Memory B cell (primary cell): ENCODE results near the gene MNS1.
"Not testable (repeated sequence)": the region's sequence is repeated elsewhere in the genome, so short reads cannot be mapped to it uniquely, and the experiment has no call there.

Experiments
- ATAC-seq: fragments of 150-1000 bp; cut with Tn5 transposase; 2 replicates; pipeline ENCODE4 v1.10.0; 2021; ENCODE audit warnings: low read depth, mild to moderate bottlenecking, moderate library complexity
- DNase-seq, 2 donors: peaks; one replicate each; pipeline ENCODE4 v3.0.0; 2022; ENCODE audit warnings: low spot score in 2 of 2
- H3K27ac Mint-ChIP-seq: one replicate; pipeline ENCODE4 v1.8.0; 2022; ENCODE audit warnings: mild to moderate bottlenecking, moderate library complexity, mixed read lengths
- H3K27me3 Mint-ChIP-seq: one replicate; pipeline ENCODE4 v1.8.0; 2022; ENCODE audit warnings: mixed read lengths
- H3K36me3 Mint-ChIP-seq: one replicate; pipeline ENCODE4 v1.8.0; 2022; ENCODE audit warnings: mild to moderate bottlenecking, mixed read lengths
- H3K4me1 Mint-ChIP-seq: one replicate; pipeline ENCODE4 v1.8.0; 2022; ENCODE audit warnings: mixed read lengths
- H3K4me3 Mint-ChIP-seq: one replicate; pipeline ENCODE4 v1.8.0; 2022; ENCODE audit warnings: mild to moderate bottlenecking, moderate library complexity, mixed read lengths
- H3K9me3 Mint-ChIP-seq: one replicate; pipeline ENCODE4 v1.8.0; 2022; ENCODE audit warnings: mixed read lengths

Gene MNS1, protein sequence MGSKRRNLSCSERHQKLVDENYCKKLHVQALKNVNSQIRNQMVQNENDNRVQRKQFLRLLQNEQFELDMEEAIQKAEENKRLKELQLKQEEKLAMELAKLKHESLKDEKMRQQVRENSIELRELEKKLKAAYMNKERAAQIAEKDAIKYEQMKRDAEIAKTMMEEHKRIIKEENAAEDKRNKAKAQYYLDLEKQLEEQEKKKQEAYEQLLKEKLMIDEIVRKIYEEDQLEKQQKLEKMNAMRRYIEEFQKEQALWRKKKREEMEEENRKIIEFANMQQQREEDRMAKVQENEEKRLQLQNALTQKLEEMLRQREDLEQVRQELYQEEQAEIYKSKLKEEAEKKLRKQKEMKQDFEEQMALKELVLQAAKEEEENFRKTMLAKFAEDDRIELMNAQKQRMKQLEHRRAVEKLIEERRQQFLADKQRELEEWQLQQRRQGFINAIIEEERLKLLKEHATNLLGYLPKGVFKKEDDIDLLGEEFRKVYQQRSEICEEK

DNA sequence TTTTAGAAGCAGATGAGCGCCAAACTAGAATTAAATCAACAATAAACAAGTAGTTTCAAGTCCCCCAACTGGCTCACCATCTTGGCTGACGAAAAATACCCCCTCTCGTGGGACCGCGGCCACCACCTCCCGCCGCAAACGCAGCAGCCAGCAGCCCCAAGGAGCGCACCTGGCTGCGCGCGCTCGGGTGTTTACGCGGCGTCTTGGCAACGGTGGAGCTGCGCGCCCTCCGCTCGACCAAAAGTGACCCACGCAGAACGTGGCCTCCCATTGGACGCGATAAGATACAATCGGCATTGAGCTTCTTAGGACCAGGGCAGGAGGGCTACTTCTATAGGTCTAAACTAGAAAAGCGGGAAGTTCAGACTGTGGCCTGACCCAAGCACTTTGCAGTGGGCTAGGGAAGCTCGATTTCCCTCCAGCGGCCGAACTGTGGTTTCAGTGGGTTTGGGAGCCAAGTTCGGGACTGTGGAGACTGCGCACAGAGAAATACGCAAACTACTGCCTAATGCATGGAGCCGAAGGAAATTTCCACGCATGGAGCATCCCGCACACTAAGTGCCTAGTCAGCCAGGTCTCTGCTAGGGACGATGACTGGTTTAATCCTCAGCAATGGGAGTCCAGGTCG, at the start of gene MNS1:
MNS1 (minus strand) TSS at position 245 of the 628 bp plus-strand sequence; CDS start at position 80, 165 bp downstream.
- no peaks in the 10 kb centered on the region for H3K27me3 Mint-ChIP-seq
- DNase-seq (peak; percentile 88 to 94), ATAC-seq (peak; percentile 90)
- peak within 1 kb of the TSS; percentile 82 for H3K4me3 Mint-ChIP-seq
- H3K27ac Mint-ChIP-seq = peak within 1 kb of the TSS; percentile 96
- H3K9me3 Mint-ChIP-seq = no peaks in the 10 kb centered on the region
- peaks cover 12% of the 10 kb centered on the region for H3K4me1 Mint-ChIP-seq
- H3K36me3 Mint-ChIP-seq = no peaks in the 10 kb centered on the region

DNA sequence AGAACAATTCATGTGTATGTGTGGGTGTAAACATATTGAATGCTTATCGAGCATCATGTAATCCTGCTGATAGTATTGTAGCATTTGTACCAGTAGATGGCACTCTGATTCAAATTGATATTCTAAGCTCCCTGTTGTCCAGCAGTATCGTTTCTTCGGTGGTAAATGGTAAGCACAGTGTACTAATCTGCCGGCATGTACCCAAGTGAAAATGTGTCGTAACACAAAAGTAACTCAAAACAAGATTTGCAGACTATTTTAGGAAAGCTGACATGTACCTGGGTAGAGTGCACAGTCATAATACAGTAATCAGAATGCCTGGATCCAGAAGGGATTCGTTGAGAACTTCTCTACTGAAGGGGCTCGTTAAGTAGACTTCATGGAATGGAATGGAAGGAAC, 31.7 kb upstream of the MNS1 start:
- H3K9me3 Mint-ChIP-seq = peaks cover 4% of the 10 kb centered on the region
- DNase-seq (peak in 1 of 2 donors; percentile 46), ATAC-seq (peak; percentile 83)
- H3K4me3 Mint-ChIP-seq = peak overlapping the region; percentile 33
- H3K4me1 Mint-ChIP-seq = peaks cover 4% of the 10 kb centered on the region
- peaks cover 2% of the 10 kb centered on the region for H3K36me3 Mint-ChIP-seq
- H3K27me3 Mint-ChIP-seq = no peaks in the 10 kb centered on the region
- no peak overlapping the region for H3K27ac Mint-ChIP-seq

DNA sequence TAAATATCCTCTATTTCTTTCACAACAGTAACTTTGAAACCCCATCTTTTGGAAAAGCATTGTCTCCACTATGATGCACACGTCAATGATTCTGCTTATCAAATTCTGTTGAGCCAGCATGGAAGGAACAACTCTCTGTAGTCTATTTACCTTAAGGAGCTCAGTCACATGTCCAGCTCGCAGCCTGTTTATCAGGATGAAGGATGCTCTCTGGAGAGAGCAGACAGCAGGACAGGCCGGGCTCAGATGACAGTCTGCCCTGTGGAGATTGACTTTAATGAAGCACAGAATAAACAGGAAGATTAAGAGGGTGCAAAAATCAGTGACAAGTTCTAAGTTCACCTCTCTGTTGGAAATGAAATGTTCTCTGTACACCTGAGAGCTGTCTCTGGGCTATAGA, 30.6 kb upstream of the MNS1 start:
- no peak overlapping the region for H3K27ac Mint-ChIP-seq
- H3K9me3 Mint-ChIP-seq = no peaks in the 10 kb centered on the region
- H3K36me3 Mint-ChIP-seq = no peaks in the 10 kb centered on the region
- H3K4me3 Mint-ChIP-seq = no peak overlapping the region
- DNase-seq (no peak), ATAC-seq (no peak)
- H3K4me1 Mint-ChIP-seq = peaks cover 4% of the 10 kb centered on the region
- H3K27me3 Mint-ChIP-seq = peaks cover under 1% of the 10 kb centered on the region

DNA sequence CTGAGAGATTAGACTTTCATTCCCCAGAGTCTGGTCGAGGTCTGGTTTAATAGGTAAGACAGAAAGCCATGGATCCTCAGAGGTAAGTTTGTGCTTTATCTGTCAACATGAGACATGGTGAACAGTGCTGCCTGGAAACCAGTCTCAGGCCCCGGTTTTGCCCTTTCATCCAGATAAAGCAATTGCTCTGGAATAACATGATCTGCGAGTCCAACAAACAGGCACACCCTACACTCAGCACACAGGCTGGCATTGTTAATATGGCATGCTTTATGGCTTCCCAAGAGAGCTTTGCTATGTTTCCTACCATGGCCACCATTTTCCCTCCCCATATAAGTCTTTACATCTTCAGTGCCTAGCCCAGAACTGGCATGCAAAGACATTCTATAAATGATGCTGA, 30.1 kb upstream of the MNS1 start:
- peaks cover 2% of the 10 kb centered on the region for H3K27me3 Mint-ChIP-seq
- peaks cover 4% of the 10 kb centered on the region for H3K4me1 Mint-ChIP-seq
- DNase-seq (no peak), ATAC-seq (no peak)
- no peak overlapping the region for H3K27ac Mint-ChIP-seq
- no peaks in the 10 kb centered on the region for H3K36me3 Mint-ChIP-seq
- no peaks in the 10 kb centered on the region for H3K9me3 Mint-ChIP-seq
- no peak overlapping the region for H3K4me3 Mint-ChIP-seq

DNA sequence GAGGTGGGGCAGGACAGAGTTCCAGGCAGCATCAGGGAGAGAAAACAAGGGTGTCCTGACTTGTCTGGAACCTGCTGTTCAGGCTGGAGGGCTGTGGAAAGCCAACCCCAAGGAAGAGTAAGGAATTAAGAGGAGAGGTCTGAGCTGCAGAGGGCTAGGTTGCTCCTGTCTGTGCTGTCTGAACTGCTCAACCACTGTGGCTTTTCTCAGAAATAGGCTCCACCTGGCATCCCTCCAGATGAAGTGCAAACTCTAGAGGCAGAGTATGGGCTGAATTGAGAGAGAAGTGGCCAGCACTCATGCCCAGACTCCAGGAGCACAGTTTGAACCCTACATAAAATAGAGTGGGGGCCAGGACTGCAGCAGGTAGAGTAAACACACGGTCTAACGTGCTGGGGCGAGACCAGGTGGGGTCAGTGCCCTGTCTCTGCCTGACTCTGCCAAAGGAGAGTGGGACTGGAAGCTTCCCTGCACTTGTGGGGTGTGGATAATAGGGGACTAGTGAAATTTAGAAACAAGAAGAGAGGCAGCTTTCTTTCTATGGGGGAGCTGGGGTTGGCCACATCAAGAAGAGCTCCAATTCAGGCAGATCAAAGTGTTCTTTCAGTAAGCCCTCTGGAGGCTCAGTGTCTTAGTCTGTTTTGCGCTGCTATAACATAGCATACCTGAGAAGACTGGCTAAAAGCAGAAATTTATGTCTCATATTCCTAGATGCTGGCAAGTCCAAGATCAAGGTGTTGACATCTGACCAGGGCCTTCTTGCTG, 28.0 kb upstream of the MNS1 start:
- H3K36me3 Mint-ChIP-seq = no peaks in the 10 kb centered on the region
- H3K27me3 Mint-ChIP-seq = peaks cover 2% of the 10 kb centered on the region
- no peak for DNase-seq
- no peak overlapping the region for H3K4me3 Mint-ChIP-seq
- no peak for ATAC-seq
- H3K9me3 Mint-ChIP-seq = no peaks in the 10 kb centered on the region
- peaks cover 4% of the 10 kb centered on the region for H3K4me1 Mint-ChIP-seq
- H3K27ac Mint-ChIP-seq = no peak overlapping the region

DNA sequence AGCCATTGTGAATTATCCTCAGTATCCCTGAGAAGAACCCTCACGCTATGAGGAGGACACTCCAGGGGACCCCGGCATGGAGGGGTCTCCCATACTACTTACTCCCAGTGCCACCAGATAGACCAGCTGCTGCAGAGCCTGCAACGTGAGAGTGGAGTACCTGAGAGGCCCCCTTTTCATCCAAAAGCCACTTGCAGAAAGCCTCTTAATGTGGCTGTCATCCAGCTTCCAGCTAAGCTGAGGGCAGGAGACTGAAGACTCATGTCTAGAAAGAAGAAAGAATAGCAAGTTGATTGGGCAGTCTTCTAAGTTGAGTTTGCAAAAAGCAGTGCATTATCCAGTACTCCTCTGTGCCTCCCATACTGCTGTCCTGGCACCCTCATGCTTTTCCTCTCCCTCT, 27.3 kb upstream of the MNS1 start:
- DNase-seq (no peak), ATAC-seq (no peak)
- no peaks in the 10 kb centered on the region for H3K9me3 Mint-ChIP-seq
- peaks cover 4% of the 10 kb centered on the region for H3K4me1 Mint-ChIP-seq
- H3K27me3 Mint-ChIP-seq = peaks cover 3% of the 10 kb centered on the region
- no peak overlapping the region for H3K27ac Mint-ChIP-seq
- no peak overlapping the region for H3K4me3 Mint-ChIP-seq
- no peaks in the 10 kb centered on the region for H3K36me3 Mint-ChIP-seq

DNA sequence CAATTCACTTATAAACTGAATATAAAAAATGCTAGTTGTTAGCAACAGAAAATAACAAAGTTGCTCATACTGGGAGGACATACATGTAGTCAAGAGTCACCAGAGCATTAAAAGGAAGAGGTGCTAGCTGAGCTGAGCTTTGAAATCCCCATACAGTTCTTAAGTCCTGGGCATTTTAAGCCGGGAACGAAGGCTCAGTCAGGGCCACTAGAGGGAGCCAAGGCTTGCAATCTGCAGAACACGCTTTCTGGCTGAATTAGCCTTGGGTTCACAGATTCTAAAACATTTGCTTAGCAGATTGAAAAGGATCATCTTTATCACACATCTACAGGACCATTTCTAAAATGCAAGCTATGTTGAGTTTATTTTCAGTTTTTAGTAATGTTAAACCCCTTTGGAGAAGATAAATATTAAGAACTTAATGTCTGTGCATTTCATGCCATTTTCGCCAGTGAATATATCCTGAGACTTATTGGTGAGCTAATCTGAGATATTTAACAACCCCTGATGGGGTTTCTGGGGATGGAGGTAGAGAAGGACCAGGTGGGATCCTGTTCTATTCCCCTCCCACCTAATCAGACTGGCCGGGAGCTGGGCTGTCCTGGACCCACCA, 26.3 kb upstream of the MNS1 start:
- Mint-ChIP-seq H3K36me3 (no peaks in the 10 kb centered on the region), H3K27ac (no peak overlapping the region), H3K9me3 (no peaks in the 10 kb centered on the region), H3K4me3 (no peak overlapping the region), H3K4me1 (no peaks in the 10 kb centered on the region), H3K27me3 (peaks cover 3% of the 10 kb centered on the region)
- peak; percentile 97 for ATAC-seq
- DNase-seq = peak; percentile 64 to 66

- Mint-ChIP-seq H3K4me1 (no peaks in the 10 kb centered on the region), H3K9me3 (no peaks in the 10 kb centered on the region), H3K27ac (peak overlapping the region; percentile 77), H3K27me3 (peaks cover 3% of the 10 kb centered on the region), H3K4me3 (no peak overlapping the region), H3K36me3 (no peaks in the 10 kb centered on the region)
- DNase-seq = no peak
- no peak for ATAC-seq
These were observed 25.5 kb upstream of the MNS1 start for GRCh38 chr15:56490461-56490860.

GRCh38 chr15:56486206-56486605, 21.3 kb upstream of the MNS1 start:
- not testable (repeated sequence) for H3K27ac Mint-ChIP-seq, DNase-seq, H3K9me3 Mint-ChIP-seq, H3K4me1 Mint-ChIP-seq, H3K27me3 Mint-ChIP-seq, H3K4me3 Mint-ChIP-seq, H3K36me3 Mint-ChIP-seq, ATAC-seq

DNA sequence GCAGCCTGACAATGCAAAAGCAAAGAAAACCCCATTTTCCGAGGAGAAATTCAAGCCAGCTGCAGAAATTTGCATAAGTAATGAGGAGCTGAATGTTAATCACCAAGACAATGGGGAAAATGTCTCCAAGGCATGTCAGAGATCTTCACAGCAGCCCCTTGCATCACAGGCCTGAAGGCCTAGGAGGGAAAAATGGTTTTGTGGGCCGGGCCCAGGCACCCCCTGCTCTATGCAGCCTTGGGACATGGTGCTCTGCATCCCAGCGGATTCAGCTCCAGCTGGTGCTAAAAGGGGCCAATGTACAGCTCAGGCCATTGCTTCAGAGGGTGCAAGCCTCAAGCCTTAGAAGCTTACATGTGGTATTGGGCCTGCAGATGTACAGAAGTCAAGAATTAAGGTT, 20.5 kb upstream of the MNS1 start:
- H3K4me3 Mint-ChIP-seq, H3K27ac Mint-ChIP-seq, H3K27me3 Mint-ChIP-seq, H3K36me3 Mint-ChIP-seq, H3K4me1 Mint-ChIP-seq, ATAC-seq, DNase-seq, H3K9me3 Mint-ChIP-seq: not testable (repeated sequence)

DNA sequence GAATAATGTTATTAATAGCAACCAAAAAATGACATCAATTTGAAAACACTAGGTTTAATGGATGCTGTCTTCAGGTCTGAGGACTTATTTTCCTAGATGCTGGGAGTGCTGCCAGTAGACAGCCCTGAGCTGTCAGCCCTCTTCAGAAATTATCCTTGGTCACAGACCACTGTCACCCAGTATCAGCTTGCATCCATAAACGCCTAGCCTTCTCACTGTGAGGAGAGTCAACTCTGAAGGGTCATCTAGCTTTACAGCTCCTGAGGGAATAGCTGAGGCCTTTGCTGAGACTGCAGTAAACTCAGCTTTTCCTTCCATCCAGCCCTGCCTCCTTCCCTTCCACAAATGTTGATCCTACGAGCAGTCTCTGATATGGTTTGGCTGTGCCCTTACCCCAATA, 19.4 kb upstream of the MNS1 start:
- Mint-ChIP-seq H3K36me3 (peaks cover 5% of the 10 kb centered on the region), H3K4me1 (no peaks in the 10 kb centered on the region), H3K27me3 (peaks cover 3% of the 10 kb centered on the region), H3K9me3 (peaks cover 2% of the 10 kb centered on the region), H3K4me3 (no peak overlapping the region), H3K27ac (no peak overlapping the region)
- no peak for ATAC-seq
- DNase-seq = no peak

- Mint-ChIP-seq H3K9me3 (peaks cover 2% of the 10 kb centered on the region), H3K4me1 (no peaks in the 10 kb centered on the region), H3K4me3 (no peak overlapping the region), H3K27me3 (peaks cover 3% of the 10 kb centered on the region), H3K36me3 (peaks cover 3% of the 10 kb centered on the region), H3K27ac (no peak overlapping the region)
- ATAC-seq (no peak), DNase-seq (no peak)
These were observed 10.4 kb upstream of the MNS1 start for GRCh38 chr15:56475351-56475750.

DNA sequence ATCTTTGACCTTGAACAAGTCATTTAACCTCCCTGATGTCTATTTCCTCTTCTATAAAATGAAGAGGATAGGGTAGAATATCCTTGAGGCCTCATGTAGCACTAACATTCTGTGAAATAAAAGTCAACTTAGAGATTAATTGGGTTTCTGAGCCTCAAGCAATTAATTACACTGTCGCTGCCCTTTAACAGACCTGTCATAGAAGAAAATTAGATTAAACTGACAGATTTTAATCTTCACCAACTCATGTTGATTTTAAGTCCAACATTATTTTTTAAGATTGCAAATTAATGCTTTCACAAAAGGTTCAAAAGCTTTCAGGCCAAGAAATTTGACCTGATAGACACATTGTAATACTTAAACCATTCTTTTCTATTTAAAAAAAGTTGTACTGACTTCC, 8.1 kb upstream of the MNS1 start:
- no peaks in the 10 kb centered on the region for H3K27me3 Mint-ChIP-seq
- peaks cover 6% of the 10 kb centered on the region for H3K4me1 Mint-ChIP-seq
- H3K4me3 Mint-ChIP-seq = no peak overlapping the region
- H3K27ac Mint-ChIP-seq = no peak overlapping the region
- no peaks in the 10 kb centered on the region for H3K9me3 Mint-ChIP-seq
- DNase-seq (no peak), ATAC-seq (no peak)
- H3K36me3 Mint-ChIP-seq = no peaks in the 10 kb centered on the region

GRCh38 chr15:56472278-56472677, 7.3 kb upstream of the MNS1 start:
- no peak overlapping the region for H3K4me3 Mint-ChIP-seq

More at GRCh38 chr15:56472278-56472677, 7.3 kb upstream of the MNS1 start:
- Mint-ChIP-seq H3K4me1 (peaks cover 7% of the 10 kb centered on the region), H3K36me3 (no peaks in the 10 kb centered on the region), H3K27me3 (no peaks in the 10 kb centered on the region), H3K9me3 (no peaks in the 10 kb centered on the region), H3K27ac (no peak overlapping the region)
- no peak for ATAC-seq
- no peak for DNase-seq
